Immature natural killer cell (primary cell): ENCODE measurements around the gene KLHL29. TPM values are rescaled to one million over a fixed set of nuclear protein-coding genes. Genes with fewer than 3 reads are reported as not detected.

Source experiments
- DNase-seq, 3 donors: peaks; one replicate each; pipeline ENCODE4 v3.0.0; 2022; ENCODE audit warnings: mixed read lengths in 1 of 3
- H3K27ac Mint-ChIP-seq, 6 donors: one replicate each; pipeline ENCODE4 v1.8.0; 2020; ENCODE audit warnings: mixed read lengths in 6 of 6, mild to moderate bottlenecking in 5 of 6, inconsistent platforms in 4 of 6, moderate library complexity in 3 of 6
- H3K27me3 Mint-ChIP-seq, 3 donors: one replicate each; pipeline ENCODE4 v1.8.0; 2020 to 2021; ENCODE audit warnings: low read depth in 3 of 3, mild to moderate bottlenecking in 3 of 3, mixed read lengths in 3 of 3, moderate library complexity in 3 of 3, inconsistent platforms in 1 of 3
- H3K36me3 Mint-ChIP-seq, 3 donors: one replicate each; pipeline ENCODE4 v1.8.0; 2020; ENCODE audit warnings: mixed read lengths in 3 of 3, inconsistent platforms in 2 of 3, mild to moderate bottlenecking in 2 of 3
- H3K4me1 Mint-ChIP-seq, 2 donors: one replicate each; pipeline ENCODE4 v1.8.0; 2020; ENCODE audit warnings: inconsistent platforms in 2 of 2, mild to moderate bottlenecking in 2 of 2, mixed read lengths in 2 of 2, moderate library complexity in 1 of 2
- H3K4me3 Mint-ChIP-seq, 5 donors: one replicate each; pipeline ENCODE4 v1.8.0; 2020; ENCODE audit warnings: mild to moderate bottlenecking in 5 of 5, mixed read lengths in 5 of 5, inconsistent platforms in 3 of 5, moderate library complexity in 3 of 5
- H3K9me3 Mint-ChIP-seq, 6 donors: one replicate each; pipeline ENCODE4 v1.8.0; 2020; ENCODE audit warnings: mild to moderate bottlenecking in 6 of 6, mixed read lengths in 6 of 6, inconsistent platforms in 4 of 6, moderate library complexity in 3 of 6
- polyA plus RNA-seq, 3 donors: library from polyadenylated mRNA; unstranded; fragments of 300-500 nt; fragmentation: Illumina TruSeq; gene quantifications; one replicate each; pipeline ENCODE4 v1.2.3, GENCODE V29; 2021

KLHL29 gene
- polyA plus RNA-seq, 3 donors from 2014 or later, result 0.02 to 0.41 TPM; not detected in 1

GRCh38 chr2:23657934-23658333 is 273.0 kb downstream of the KLHL29 start:
- H3K9me3 Mint-ChIP-seq, result no peaks in the 10 kb centered on the region
- no peaks in the 10 kb centered on the region for H3K36me3 Mint-ChIP-seq
- no peak overlapping the region for H3K4me3 Mint-ChIP-seq
- DNase-seq, result no peak
- peaks cover 0 to 9% of the 10 kb centered on the region in 2 donors for H3K4me1 Mint-ChIP-seq
- H3K27ac Mint-ChIP-seq, result no peak overlapping the region
- peaks cover 2 to 7% (median 3%) of the 10 kb centered on the region in 3 donors for H3K27me3 Mint-ChIP-seq

- Mint-ChIP-seq H3K4me3 (peak overlapping the region in 1 of 5 donors; percentile 10), H3K4me1 (peaks cover 0 to 9% of the 10 kb centered on the region in 2 donors), H3K36me3 (no peaks in the 10 kb centered on the region), H3K27me3 (peaks cover 2 to 7% (median 3%) of the 10 kb centered on the region in 3 donors), H3K9me3 (no peaks in the 10 kb centered on the region), H3K27ac (no peak overlapping the region)
- peak; percentile 7 to 22 (median 19) for DNase-seq
Measured at GRCh38 chr2:23658466-23658942, 273.5 kb downstream of the KLHL29 start.

GRCh38 chr2:23659328-23659727 is 274.3 kb downstream of the KLHL29 start:
- no peaks in the 10 kb centered on the region for H3K9me3 Mint-ChIP-seq
- no peak overlapping the region for H3K27ac Mint-ChIP-seq
- H3K36me3 Mint-ChIP-seq, result no peaks in the 10 kb centered on the region
- no peak overlapping the region for H3K4me3 Mint-ChIP-seq
- H3K4me1 Mint-ChIP-seq, result peaks cover 0 to 9% of the 10 kb centered on the region in 2 donors
- peaks cover 2 to 7% (median 3%) of the 10 kb centered on the region in 3 donors for H3K27me3 Mint-ChIP-seq
- DNase-seq, result no peak

- H3K4me1 Mint-ChIP-seq, result peaks cover 0 to 9% of the 10 kb centered on the region in 2 donors
- H3K27ac Mint-ChIP-seq, result no peak overlapping the region
- DNase-seq, result no peak
- H3K36me3 Mint-ChIP-seq, result no peaks in the 10 kb centered on the region
- peaks cover 2 to 7% (median 3%) of the 10 kb centered on the region in 3 donors for H3K27me3 Mint-ChIP-seq
- no peaks in the 10 kb centered on the region for H3K9me3 Mint-ChIP-seq
- no peak overlapping the region for H3K4me3 Mint-ChIP-seq
Measured at GRCh38 chr2:23659773-23660172, 274.8 kb downstream of the KLHL29 start.

GRCh38 chr2:23660237-23660636 is 275.3 kb downstream of the KLHL29 start:
- no peak for DNase-seq
- H3K27me3 Mint-ChIP-seq, result peaks cover 2 to 7% (median 3%) of the 10 kb centered on the region in 3 donors
- no peak overlapping the region for H3K27ac Mint-ChIP-seq
- no peaks in the 10 kb centered on the region for H3K9me3 Mint-ChIP-seq
- peaks cover 0 to 9% of the 10 kb centered on the region in 2 donors for H3K4me1 Mint-ChIP-seq
- no peak overlapping the region for H3K4me3 Mint-ChIP-seq
- H3K36me3 Mint-ChIP-seq, result no peaks in the 10 kb centered on the region

GRCh38 chr2:23661276-23662050 is 276.5 kb downstream of the KLHL29 start:
- peaks cover 2 to 7% (median 3%) of the 10 kb centered on the region in 3 donors for H3K27me3 Mint-ChIP-seq
- no peaks in the 10 kb centered on the region for H3K36me3 Mint-ChIP-seq
- H3K4me3 Mint-ChIP-seq, result no peak overlapping the region
- no peak for DNase-seq
- no peaks in the 10 kb centered on the region for H3K9me3 Mint-ChIP-seq
- H3K4me1 Mint-ChIP-seq, result peaks cover 0 to 9% of the 10 kb centered on the region in 2 donors
- no peak overlapping the region for H3K27ac Mint-ChIP-seq

- Mint-ChIP-seq H3K4me1 (peaks cover 0 to 9% of the 10 kb centered on the region in 2 donors), H3K36me3 (no peaks in the 10 kb centered on the region), H3K27ac (no peak overlapping the region), H3K27me3 (peaks cover 2 to 7% (median 3%) of the 10 kb centered on the region in 3 donors), H3K9me3 (no peaks in the 10 kb centered on the region), H3K4me3 (no peak overlapping the region)
- no peak for DNase-seq
Measured at GRCh38 chr2:23662466-23662865, 277.5 kb downstream of the KLHL29 start.

- no peak overlapping the region for H3K27ac Mint-ChIP-seq
Measured at GRCh38 chr2:23662941-23663920, 278.3 kb downstream of the KLHL29 start.

GRCh38 chr2:23664066-23664788 is 279.2 kb downstream of the KLHL29 start:
- Mint-ChIP-seq H3K27ac (no peak overlapping the region), H3K9me3 (no peaks in the 10 kb centered on the region)

More at GRCh38 chr2:23662941-23663920, 278.3 kb downstream of the KLHL29 start:
- no peaks in the 10 kb centered on the region for H3K9me3 Mint-ChIP-seq
- DNase-seq, result no peak
- H3K4me3 Mint-ChIP-seq, result no peak overlapping the region
- no peaks in the 10 kb centered on the region for H3K36me3 Mint-ChIP-seq
- peaks cover 0 to 8% of the 10 kb centered on the region in 2 donors for H3K4me1 Mint-ChIP-seq
- peaks cover 2 to 10% (median 3%) of the 10 kb centered on the region in 3 donors for H3K27me3 Mint-ChIP-seq

GRCh38 chr2:23666241-23666979 is 281.4 kb downstream of the KLHL29 start:
- H3K4me1 Mint-ChIP-seq, result no peaks in the 10 kb centered on the region
- no peaks in the 10 kb centered on the region for H3K36me3 Mint-ChIP-seq
- H3K27ac Mint-ChIP-seq, result no peak overlapping the region
- no peak overlapping the region for H3K4me3 Mint-ChIP-seq
- H3K9me3 Mint-ChIP-seq, result no peaks in the 10 kb centered on the region
- no peak for DNase-seq
- H3K27me3 Mint-ChIP-seq, result peaks cover 0 to 3% (median 1%) of the 10 kb centered on the region in 3 donors

More at GRCh38 chr2:23664066-23664788, 279.2 kb downstream of the KLHL29 start:
- H3K4me3 Mint-ChIP-seq, result no peak overlapping the region
- H3K4me1 Mint-ChIP-seq, result no peaks in the 10 kb centered on the region
- peaks cover 0 to 6% (median 1%) of the 10 kb centered on the region in 3 donors for H3K27me3 Mint-ChIP-seq
- DNase-seq, result no peak
- H3K36me3 Mint-ChIP-seq, result no peaks in the 10 kb centered on the region

GRCh38 chr2:23666980-23667357 is 282.0 kb downstream of the KLHL29 start:
- Mint-ChIP-seq H3K27me3 (peaks cover 0 to 3% (median 1%) of the 10 kb centered on the region in 3 donors), H3K9me3 (no peaks in the 10 kb centered on the region), H3K4me3 (no peak overlapping the region)

GRCh38 chr2:23668756-23669304 is 283.9 kb downstream of the KLHL29 start:
- H3K27me3 Mint-ChIP-seq, result peaks cover 0 to 3% (median 1%) of the 10 kb centered on the region in 3 donors
- H3K4me1 Mint-ChIP-seq, result no peaks in the 10 kb centered on the region
- H3K36me3 Mint-ChIP-seq, result no peaks in the 10 kb centered on the region
- no peak for DNase-seq
- H3K9me3 Mint-ChIP-seq, result no peaks in the 10 kb centered on the region
- H3K27ac Mint-ChIP-seq, result no peak overlapping the region
- H3K4me3 Mint-ChIP-seq, result no peak overlapping the region

More at GRCh38 chr2:23666980-23667357, 282.0 kb downstream of the KLHL29 start:
- DNase-seq, result no peak
- H3K36me3 Mint-ChIP-seq, result no peaks in the 10 kb centered on the region
- H3K27ac Mint-ChIP-seq, result no peak overlapping the region
- H3K4me1 Mint-ChIP-seq, result no peaks in the 10 kb centered on the region
